HG02642 (cell line): ENCODE results near the gene RABGAP1L.
"Not testable (repeated sequence)": the region's sequence is repeated elsewhere in the genome, so short reads cannot be mapped to it uniquely, and the experiment has no call there.

ENCODE experiments used
- ATAC-seq: cut with Tn5 transposase; IDR thresholded peaks from one replicate; pipeline ENCODE4 v1.9.1; 2021; ENCODE audit warnings: mild to moderate bottlenecking; ENCODE audit not compliant: unreplicated experiment, poor library complexity

RABGAP1L gene

DNA sequence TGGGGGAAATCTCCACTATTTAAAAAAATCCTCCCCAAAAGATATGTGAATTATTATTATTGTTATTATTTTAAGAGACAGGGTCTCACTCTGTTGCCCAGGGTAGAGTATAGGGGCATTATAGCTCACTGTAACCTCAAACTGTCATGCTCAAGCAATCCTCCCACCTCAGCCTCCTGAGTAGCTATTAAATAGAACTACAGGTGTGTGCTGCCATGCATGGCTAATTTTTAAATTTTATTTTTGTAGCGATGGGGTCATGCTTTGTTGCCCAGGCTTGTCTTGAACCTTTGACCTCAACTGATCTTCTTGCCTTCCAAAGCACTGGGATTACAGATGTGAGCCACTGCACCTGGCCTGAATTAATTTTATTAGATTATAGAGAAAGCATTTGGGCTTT is 116.8 kb downstream of the RABGAP1L start:
- ATAC-seq, result peak; percentile 51

DNA sequence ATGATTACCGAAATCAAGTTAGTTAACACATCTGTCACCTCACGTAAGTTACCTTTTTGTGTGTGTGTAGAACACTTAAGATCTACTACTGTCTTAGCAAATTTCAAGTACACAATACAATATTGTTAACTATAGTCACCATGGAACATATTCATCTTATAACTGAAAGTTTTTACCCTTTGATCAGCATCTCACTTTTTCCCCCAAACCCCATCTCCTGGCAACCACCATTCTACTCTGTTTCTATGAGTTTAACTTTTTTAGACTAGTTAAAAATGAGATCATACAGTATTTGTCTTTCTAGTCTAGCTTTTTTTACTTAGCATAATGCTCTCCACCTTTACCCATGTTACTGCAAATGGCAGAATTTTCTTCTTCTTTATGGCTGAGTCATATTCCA is 124.7 kb downstream of the RABGAP1L start:
- no peak for ATAC-seq

DNA sequence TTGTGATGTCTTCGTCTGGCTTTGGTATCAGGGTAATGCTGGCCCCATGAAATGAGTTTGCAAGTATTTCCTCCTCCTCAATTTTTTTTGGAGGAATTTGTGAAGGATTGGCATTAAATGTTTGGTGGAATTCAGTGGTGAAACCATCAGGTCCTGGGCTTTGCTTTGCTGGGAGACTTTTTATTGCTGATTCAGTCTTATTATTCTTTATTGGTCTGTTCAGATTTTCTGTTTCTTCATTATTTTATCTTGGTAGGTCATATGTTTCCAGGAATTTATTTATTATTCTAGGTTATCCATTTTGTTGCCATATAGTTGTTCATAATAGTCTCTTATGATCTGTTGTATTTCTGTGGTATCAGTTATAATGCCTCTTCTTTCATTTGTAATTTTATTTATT is 126.7 kb downstream of the RABGAP1L start:
- no peak for ATAC-seq

DNA sequence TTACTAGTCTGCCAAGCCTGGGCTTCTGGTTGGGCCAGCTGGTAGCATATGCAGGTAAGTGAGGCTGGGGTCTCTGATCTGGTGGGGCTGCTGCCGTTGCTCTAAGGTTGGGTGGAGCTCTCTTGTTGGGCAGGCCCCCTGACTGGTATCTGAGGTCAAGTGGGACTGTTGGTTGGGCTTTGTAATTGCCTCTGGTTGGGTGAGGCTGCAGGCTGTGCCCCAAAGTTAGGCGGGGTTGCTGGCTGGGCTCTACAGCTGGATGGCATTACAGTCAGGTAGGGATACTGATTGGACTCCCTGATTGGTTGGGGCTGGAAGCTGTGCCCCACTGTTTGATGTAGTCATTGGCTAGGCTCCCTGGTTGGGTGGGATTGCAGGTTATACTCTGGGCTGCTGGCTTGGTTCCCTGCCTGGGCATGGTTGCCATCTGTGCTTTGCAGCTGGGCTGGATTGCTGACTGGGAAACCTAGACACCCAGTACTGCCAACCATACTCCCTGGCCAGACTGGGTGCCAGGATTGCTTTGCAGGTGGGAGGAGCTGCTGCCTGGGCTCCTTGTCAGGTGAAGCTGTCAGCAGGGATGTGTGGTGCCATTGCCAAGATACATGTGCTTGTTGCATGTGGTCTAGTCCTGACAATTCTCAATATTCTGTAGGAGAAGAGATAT is 130.5 kb downstream of the RABGAP1L start:
- ATAC-seq, result no peak

DNA sequence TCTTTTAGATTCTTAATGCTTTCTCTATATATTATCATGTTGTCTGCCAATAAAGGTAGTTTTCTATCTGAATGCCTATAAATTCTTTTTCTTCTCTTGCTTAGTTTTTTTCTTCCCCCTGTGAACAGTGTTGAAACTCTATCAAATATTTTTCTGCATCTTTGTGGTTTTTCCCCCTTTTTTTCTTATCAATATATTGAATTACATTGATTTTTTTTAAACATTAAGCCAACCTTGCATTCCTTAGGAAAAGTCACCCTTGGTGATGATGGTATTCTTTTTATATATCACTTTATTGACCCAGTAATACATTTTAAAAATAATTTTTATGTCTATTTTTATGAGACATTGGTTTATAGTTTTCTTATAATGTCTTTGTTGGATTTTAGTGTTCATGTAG is 131.7 kb downstream of the RABGAP1L start:
- no peak for ATAC-seq

DNA sequence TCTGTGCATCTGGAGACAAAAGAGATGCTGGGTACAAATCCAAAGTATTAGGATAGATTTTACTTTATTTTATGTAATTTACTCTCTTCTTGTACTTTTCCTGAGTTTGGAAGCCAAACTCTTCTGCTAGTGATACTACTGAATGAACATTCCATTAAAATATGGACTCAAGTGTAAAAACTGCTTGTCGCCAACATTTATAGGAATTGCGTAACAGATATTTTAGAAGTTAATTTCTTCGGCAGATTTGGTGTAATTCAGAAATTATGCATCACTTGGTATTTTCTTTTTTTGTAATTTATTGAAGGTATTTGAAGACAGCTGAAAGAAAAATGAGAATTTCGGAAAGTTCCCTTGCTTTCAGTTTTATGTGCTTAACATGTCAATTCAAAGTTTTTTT is 137.0 kb downstream of the RABGAP1L start:
- no peak for ATAC-seq

DNA sequence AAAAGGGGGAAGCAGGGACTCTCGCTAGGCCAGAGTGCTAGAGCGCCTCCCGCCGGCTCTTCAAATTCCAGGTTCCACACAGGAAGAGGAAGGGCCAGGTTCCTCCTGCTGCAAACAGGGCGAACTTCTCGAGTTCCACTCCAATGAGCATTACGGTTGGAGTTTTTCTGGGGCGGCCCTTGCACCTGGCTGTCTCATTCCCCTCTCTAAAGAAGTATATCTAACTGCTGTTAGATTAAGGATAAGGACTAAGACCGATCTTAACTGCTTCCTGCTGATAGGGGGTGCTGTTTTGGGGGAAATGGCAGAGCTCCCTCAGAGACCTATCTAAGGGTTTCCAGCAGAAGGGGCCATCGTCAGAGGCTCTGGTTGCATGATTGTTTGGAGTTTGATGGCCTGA is 138.0 kb downstream of the RABGAP1L start:
- ATAC-seq, result no peak

DNA sequence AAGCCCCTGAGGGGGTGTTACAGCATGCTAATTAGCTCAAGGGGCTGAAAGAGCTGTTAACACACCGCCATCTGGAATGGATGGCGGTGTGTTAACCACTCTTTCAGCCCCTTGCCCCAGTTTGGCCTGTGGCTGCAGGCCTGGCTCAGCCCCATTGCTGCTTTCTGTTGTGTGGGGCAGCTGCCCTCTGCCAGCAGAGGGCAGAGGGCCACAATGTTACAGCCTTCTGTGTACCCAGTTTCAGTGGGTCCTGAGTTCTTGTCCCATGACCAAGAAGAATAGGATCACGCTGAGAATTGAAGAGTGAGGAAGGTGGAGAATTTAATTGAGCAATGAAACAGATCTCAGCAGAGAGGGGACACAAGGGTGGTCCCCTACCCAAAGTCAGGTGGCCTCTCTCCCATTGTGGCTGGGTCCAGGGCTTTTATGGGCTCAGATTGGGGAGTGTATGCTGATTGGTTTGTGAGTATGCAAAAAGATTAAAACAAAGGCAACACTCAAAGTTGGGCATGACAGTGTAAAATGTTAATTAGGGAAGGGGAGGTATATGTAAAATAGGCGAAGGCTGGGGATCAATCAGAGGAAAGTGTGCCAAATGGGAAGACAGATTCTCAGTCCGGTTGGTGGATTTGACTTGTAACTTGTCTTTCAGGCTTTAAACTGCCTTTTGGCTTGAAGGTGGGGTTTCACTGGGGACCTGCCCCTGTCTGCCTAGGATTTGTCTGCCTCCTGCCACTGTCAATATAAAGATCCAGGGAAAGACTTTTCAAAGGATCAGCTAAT is 142.2 kb downstream of the RABGAP1L start:
- ATAC-seq, result no peak

DNA sequence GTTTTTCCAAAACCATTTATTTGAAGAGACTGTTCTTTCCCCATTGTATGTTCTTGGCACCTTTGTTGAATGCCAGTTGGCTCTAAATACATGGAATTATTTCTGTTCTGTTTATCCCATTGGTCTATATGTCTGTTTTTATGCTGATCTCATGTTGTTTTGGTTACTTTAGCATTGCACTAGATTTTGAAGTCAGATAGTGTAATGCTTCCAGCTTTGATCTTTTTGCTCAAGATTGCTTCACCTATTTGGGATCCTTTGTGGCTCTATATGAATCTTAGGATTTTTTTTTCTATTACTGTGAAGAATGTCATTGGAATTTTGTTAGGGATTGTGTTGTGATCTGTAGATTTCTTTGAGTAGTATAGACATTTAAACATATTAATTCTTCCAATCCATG is 149.3 kb downstream of the RABGAP1L start:
- no peak for ATAC-seq

DNA sequence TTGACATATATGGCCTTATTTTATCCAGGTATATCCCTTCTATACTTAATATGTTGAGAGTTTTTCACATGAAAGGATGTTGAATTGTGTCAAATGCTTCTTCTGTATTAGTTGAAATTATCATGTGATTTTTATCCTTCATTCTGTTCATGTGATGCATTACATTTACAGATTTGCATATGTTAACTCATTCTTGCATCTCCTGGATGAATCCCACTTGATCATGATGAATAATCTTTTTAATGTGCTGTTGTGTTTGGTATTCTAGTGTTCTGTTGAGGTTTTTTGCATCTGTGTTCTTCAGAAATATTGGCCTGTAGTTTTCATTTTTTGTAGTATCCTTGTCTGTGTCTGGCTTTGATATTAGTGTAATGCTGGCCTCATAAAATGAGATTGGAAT is 150.2 kb downstream of the RABGAP1L start:
- no peak for ATAC-seq

DNA sequence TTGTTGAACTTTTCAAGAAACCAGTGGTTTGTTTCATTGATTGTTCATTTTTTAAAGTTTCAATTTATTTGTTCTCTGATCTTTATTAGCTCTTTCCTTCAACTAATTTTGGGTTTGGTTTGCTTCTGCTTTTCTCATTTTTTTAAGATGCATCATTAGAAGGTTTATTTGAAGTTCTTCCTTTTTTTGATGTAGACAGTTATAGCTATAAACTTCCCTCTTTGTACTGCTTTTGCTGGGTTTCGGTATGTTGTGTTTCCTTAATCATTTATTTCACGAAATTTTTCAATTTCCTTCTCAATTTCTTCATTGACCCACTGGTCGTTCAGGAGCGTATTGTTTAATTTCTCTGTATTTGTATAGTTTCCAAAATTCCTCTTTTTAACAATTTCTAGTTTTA is 155.1 kb downstream of the RABGAP1L start:
- ATAC-seq, result no peak

DNA sequence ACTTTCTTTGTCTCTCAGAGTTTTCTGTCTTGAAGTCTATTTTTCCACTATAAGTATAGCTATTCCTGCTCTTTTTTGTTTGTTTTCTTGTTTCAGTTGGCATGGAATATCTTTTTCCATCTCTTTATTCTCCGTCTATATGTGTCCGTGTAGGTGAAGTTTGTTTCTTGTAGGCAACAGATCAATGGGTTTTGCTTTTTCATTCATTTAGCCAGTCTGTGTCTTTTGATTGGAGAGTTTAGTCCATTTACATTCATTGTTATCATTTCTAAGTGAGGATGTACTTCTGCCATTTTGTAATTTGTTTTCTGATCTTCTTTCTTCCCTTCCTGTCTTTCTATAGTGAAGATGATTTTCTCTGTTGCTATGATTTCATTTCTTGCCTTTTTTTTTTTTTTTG is 155.9 kb downstream of the RABGAP1L start:
- ATAC-seq, result no peak

DNA sequence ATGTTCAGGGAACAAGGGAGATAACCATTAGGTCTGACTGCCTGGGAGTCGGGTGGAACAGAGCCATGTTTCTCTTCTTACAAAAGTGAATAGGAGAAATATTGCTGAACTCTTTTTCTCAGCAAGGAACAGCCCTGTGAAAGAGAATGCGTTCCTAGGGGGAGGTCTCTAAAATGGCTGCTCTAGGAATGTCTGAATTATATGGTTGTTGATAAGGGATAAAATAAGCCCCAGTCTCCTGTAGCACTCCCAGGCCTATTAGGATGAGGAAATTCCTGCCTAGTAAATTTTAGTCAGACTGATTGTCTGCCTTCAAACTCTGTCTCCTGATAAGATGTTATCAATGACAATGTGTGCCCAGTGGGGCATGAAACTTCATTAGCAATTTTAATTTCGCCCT is 161.6 kb downstream of the RABGAP1L start:
- ATAC-seq, result not testable (repeated sequence)

DNA sequence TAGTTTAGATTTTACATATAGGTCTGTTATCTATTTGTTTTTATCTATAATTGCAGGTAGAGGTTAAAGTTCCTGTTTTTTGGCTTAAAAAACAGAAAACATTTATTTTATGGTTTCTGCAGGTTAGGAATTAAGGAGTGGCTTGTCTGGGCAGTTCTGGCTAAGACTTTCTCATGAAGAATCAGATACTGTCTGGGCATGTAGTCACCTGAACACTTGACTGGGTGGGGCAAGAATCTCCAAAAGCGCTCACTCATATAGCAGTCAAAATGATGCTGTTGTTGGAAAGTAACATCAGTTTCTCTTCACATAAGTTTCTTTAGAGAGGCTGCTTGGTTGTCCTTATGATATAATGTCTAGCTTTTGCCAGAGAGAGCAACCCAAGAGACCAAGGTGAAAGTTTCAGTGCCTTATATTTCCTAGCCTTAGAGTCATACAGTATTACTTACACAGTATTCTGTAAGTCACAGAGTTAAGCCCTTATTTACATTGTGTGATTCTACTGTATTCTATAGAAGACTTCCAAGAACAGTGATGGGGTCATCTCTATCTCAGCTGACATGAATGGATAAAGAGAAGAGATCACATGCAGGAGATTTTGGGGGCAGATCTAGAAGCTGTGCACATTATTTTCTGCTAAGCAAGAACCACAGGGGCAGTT is 163.0 kb downstream of the RABGAP1L start:
- ATAC-seq, result no peak

DNA sequence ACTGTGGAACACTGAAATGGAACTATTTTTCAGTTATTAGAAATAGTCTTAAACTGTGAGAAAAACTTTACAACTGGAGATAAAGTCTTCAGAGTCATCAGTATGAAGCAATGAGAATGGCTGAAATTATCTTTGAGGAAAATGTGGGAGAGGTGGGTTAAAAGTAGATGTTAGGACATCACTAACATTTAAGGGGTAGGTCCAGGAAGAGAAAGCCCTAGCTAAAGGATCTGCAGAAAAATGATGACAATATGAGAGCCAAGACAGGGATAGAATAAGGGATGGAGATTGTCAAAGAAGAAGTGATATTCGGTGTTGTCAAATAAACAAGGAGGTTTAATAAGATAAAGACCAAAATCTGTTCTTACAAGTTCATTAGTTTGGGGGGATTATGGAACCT is 165.2 kb downstream of the RABGAP1L start:
- ATAC-seq, result no peak

DNA sequence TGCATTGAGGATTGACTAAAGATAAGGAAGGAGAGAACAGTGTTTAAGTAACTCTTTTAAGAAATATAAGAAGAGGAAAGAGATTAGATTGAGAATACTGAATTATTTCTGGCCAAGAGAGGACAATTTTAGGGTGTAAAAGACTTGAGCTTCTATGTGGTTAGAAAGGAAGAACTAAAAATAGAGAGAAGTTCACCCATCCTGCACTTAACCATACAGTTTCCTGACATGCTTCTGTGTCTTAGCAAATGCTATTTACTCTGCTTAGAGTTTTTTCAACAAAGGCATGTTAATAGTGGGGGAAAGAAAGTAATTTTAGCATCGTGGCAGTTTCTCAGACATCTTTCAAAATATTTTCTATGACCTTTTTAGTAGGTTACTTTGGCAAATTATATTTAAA is 165.6 kb downstream of the RABGAP1L start:
- no peak for ATAC-seq

DNA sequence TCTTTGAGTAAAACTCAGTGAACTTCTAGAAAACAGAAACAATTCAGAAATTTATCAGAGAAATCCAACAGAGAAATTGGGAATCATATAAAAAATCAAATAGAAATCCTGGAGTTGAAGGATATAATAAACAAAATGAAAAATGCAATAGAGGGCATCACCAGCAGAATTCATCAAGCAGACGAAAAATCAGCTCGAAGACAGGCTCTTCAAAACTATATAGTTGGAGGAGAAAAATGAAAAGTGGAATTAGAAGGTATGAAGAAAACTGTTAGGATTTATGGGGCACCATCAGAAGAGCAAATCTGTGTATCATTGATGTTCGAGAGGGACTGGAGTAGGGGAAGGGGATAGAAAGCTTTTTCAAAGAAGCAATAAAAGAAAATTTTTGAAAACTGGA is 167.0 kb downstream of the RABGAP1L start:
- ATAC-seq, result no peak

DNA sequence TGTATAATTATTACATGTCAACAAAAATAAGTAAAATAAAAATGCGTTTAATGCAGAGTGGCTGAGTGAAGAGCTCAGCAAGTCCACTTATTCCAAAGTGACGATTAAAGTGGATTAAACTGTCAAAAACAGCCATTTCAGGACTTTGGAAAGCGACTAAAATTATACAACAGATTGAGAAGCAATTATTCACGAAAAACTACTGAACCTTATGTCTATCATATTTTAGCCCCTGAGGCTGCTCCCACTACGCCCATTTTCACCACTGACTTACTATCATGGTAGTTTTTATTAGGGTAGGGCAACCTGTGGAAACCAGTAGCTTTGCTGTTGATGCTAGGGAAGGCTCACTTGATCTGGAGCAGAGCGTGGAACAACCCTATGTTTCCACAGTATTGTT is 174.1 kb downstream of the RABGAP1L start:
- ATAC-seq, result no peak

DNA sequence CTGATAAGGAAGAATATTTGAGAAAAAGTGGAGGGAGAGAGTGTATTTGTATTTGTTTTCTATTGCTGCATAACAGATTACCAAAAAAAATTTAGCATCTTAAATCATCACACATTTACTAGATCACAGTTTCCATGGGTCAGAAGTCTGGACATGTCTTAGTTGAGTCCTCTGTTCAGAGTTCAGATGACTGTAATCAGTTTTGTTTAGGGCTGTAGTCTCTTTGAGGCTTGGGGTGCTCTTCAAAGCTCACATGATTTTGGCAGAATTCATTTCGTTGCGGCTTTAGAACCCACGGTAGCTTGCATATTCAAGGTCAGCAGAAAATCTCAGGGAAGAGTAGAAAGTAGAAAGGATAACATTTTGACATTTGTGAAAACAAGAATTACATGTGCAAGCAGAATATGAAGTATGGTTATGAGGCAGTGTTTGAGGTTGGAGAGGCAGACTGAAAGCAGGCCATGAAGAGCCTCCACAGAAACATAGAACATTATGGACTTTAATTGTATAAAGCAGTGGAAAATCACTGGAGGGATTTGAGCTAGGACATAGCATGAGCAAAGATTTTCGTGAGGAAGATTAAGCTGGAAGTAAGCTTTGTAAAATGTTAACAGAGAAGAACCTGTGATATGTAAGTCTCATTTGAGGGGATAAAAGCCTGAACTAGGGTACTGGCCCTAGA is 177.8 kb downstream of the RABGAP1L start:
- ATAC-seq, result no peak

DNA sequence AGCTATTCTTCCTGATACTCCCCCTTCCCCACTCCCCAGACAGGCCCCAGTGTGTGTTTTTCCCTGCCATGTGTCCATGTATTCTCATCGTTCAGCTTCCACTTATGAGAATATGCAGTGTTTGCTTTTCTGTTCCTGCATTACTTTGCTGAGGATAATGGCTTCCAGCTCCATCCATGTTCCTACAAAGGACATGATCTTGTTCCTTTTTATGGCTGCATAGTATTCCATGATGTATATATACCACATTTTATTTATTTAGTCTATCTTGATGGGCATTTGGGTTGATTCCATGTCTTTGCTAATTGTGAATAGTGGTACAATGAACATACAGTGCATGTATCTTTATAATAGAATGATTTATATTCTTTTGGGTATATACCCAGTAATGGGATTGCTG is 181.1 kb downstream of the RABGAP1L start:
- not testable (repeated sequence) for ATAC-seq

DNA sequence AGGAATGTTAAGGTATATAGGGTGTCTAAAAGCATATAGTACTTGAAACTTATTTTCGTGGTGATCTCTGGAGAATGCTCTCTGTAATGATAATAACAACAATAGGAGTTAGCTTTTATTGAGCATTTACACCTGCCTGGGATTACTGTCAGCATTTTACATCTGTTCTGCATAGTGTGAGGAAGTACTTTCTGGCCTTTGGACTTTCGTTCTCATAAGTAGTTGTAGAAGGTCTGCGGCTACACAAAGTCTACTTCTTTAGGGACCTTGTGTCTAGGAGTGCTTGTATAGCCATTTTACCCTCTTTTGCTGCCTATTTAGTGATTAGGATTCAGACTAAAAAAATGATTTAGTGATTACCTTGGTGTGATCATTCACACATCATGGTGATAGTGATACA is 184.8 kb downstream of the RABGAP1L start:
- no peak for ATAC-seq
